Right lobe of liver (tissue), 6 donors: ENCODE data around the gene YTHDC1. TPM values are rescaled to one million over a fixed set of nuclear protein-coding genes. Genes with fewer than 3 reads are reported as not detected.

Experiments used
- ATAC-seq, 4 donors: fragments of 200-7000 bp; cut with Tn5 transposase; one replicate each; pipeline ENCODE4 v1.9.1; 2020; ENCODE audit warnings: mild to moderate bottlenecking in 4 of 4, moderate library complexity in 4 of 4
- DNase-seq, 3 donors: peaks; one replicate each; pipeline ENCODE4 v3.0.0-alpha.2; 2020
- H3K27ac ChIP-seq, 3 donors: fragments of 200-600 bp; one replicate each; pipeline ENCODE4 v1.8.0; 2022
- H3K27me3 ChIP-seq, 2 donors: fragments of 200-600 bp; one replicate each; pipeline ENCODE4 v1.8.0; 2022
- H3K36me3 ChIP-seq, 4 donors: fragments of 200-600 bp; sonication (generic) in 1 of 4; one replicate each; pipeline versions ENCODE4 v1.5.1 to v1.8.0; 2017 to 2022; ENCODE audit warnings: control low read depth in 1 of 4
- H3K4me1 ChIP-seq, 4 donors: fragments of 200-600 bp; sonication (generic) in 1 of 4; one replicate each; pipeline versions ENCODE4 v1.5.1 to v1.8.0; 2017 to 2022; ENCODE audit warnings: control low read depth in 1 of 4
- H3K4me3 ChIP-seq, 3 donors: fragments of 200-600 bp; one replicate each; pipeline ENCODE4 v1.8.0; 2022
- H3K9me3 ChIP-seq, 4 donors: fragments of 200-600 bp; sonication (generic) in 1 of 4; one replicate each; pipeline versions ENCODE4 v1.5.1 to v1.8.0; 2017 to 2022; ENCODE audit warnings: control low read depth in 1 of 4
- CTCF ChIP-seq, 4 donors: fragments of 200-600 bp in 3 of 4; fragments of 450-650 bp in 1 of 4; IDR thresholded peaks; one replicate each; pipeline versions ENCODE4 v1.5.1 to v1.8.0; 2016 to 2022; ENCODE audit warnings: antibody characterized with exemption in 4 of 4, mild to moderate bottlenecking in 2 of 4
- POLR2A ChIP-seq: fragments of 450-650 bp; IDR thresholded peaks from one replicate; pipeline ENCODE4 v1.6.1; 2017; ENCODE audit warnings: antibody characterized with exemption, mild to moderate bottlenecking
- WGBS: methylation state at CpG from one replicate; pipeline ENCODE4 v1.1.6; 2018; ENCODE audit warnings: low coverage, low lambda C conversion rate; ENCODE audit not compliant: insufficient coverage; ENCODE audit errors: missing lambda C conversion rate; 5-methylcytosine and 5-hydroxymethylcytosine counted together
- intact Hi-C, 2 donors: fragments of 100-400 bp; cut with DNase I; formaldehyde crosslinking; loops; one replicate each; pipeline versions ENCODE4 v1.11.2 to v1.14.1; 2022
- total RNA-seq, 6 experiments: library from RNA; depleted of rRNA in 2 of 6; stranded (reverse); fragments of >200 nt in 2 of 6; fragmentation: NEBNext Ultra II Directional in 3 of 6; extraction: Animal tissue kit (Norgen Biotek cat#: 25700) in 3 of 6; gene quantifications; one replicate each; pipeline versions ENCODE4 v1.1.0 to v1.2.4, GENCODE V29; 2016 to 2023
- donor health status: DM: no; HTN: yes; CAD: no.
- donor health status: DM: no; HTN: no; CAD: no.
- donor health status: DM: no; HTN: no; CAD: no.
- donor health status: DM: no; HTN: yes; CAD: no.
- donor health status: DM: no; HTN: yes; CAD: no.

The YTHDC1 gene
- total RNA-seq, 6 experiments from 2014 or later: 15.5 to 32.9 (median 26.0) TPM

- Histone ChIP-seq H3K27ac (no peak overlapping the region), H3K9me3 (no peaks in the 10 kb centered on the region), H3K36me3 (peaks cover 0 to 43% (median 22%) of the 10 kb centered on the region in 4 donors), H3K4me3 (no peak overlapping the region), H3K4me1 (peaks cover 0 to 24% (median 6%) of the 10 kb centered on the region in 4 donors), H3K27me3 (no peaks in the 10 kb centered on the region)
- TF ChIP-seq POLR2A: no peak
- no peak for TF ChIP-seq CTCF (IDR thresholded peaks at IDR 0.05)
- DNase-seq (no peak), ATAC-seq (no peak)
- intact Hi-C loops: no loop called here
These were observed 13.4 kb downstream of the YTHDC1 start for GRCh38 chr4:68336530-68336929.

GRCh38 chr4:68326141-68326540 lies 23.7 kb downstream of the YTHDC1 start:
- no peak overlapping the region for H3K27ac ChIP-seq
- no peaks in the 10 kb centered on the region for H3K27me3 ChIP-seq
- DNase-seq: no peak
- intact Hi-C loops: no loop called here
- H3K9me3 ChIP-seq: no peaks in the 10 kb centered on the region
- no peak for TF ChIP-seq POLR2A
- TF ChIP-seq CTCF (IDR thresholded peaks at IDR 0.05): no peak
- no peak for ATAC-seq
- 90% methylated on average over 1 of the region's 1 CpG for WGBS
- H3K4me3 ChIP-seq: no peak overlapping the region
- H3K36me3 ChIP-seq: peaks cover 7 to 64% (median 33%) of the 10 kb centered on the region in 4 donors
- H3K4me1 ChIP-seq: no peaks in the 10 kb centered on the region

GRCh38 chr4:68324519-68325262 lies 25.2 kb downstream of the YTHDC1 start:
- Histone ChIP-seq H3K36me3 (peaks cover 3 to 50% (median 24%) of the 10 kb centered on the region in 4 donors), H3K9me3 (no peaks in the 10 kb centered on the region), H3K4me3 (no peak overlapping the region), H3K4me1 (no peaks in the 10 kb centered on the region), H3K27ac (no peak overlapping the region), H3K27me3 (no peaks in the 10 kb centered on the region)
- no peak for DNase-seq
- peak in 1 of 4 donors; percentile 18 for ATAC-seq
- intact Hi-C loops: no loop called here
- 53% methylated on average over 4 of the region's 4 CpGs for WGBS
- TF ChIP-seq CTCF (IDR thresholded peaks at IDR 0.05): no peak
- TF ChIP-seq POLR2A: no peak

GRCh38 chr4:68319040-68319439 lies 30.9 kb downstream of the YTHDC1 start:
- H3K27me3 ChIP-seq: no peaks in the 10 kb centered on the region
- peaks cover 3 to 80% (median 24%) of the 10 kb centered on the region in 4 donors for H3K36me3 ChIP-seq
- H3K9me3 ChIP-seq: no peaks in the 10 kb centered on the region
- intact Hi-C loops: no loop called here
- TF ChIP-seq CTCF (IDR thresholded peaks at IDR 0.05) (no peak), POLR2A (no peak)
- no peak overlapping the region for H3K4me3 ChIP-seq
- DNase-seq: no peak
- no peak overlapping the region for H3K27ac ChIP-seq
- no peak for ATAC-seq
- 73% methylated on average over 1 of the region's 1 CpG for WGBS
- H3K4me1 ChIP-seq: no peaks in the 10 kb centered on the region
